ENCODE measurements around the gene IQCH.

Gene IQCH

DNA sequence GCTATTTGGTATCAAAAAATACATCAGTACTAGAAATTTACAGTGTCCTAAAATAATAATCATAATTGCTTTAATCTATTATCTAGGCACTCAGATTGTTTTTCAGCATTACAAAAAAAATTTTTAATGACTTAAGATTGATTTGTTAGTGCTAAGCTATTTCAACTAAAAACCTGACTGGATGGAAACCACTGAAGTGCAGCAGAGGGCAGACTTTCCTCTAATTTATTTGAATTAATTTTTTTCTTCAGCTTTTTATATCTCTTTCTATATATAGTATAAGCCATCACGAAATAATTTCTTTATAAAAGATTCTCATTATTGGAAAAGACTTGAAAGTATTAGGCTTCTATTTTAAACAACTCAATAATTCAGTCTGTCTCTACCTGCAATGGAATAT is 131.4 kb downstream of the IQCH start:
- no peak overlapping the region for H3K4me3 ChIP-seq (ENCODE audit: low read length)
- DNase-seq (ENCODE audit: low read depth): no peak
- TF ChIP-seq, protein P1, sequence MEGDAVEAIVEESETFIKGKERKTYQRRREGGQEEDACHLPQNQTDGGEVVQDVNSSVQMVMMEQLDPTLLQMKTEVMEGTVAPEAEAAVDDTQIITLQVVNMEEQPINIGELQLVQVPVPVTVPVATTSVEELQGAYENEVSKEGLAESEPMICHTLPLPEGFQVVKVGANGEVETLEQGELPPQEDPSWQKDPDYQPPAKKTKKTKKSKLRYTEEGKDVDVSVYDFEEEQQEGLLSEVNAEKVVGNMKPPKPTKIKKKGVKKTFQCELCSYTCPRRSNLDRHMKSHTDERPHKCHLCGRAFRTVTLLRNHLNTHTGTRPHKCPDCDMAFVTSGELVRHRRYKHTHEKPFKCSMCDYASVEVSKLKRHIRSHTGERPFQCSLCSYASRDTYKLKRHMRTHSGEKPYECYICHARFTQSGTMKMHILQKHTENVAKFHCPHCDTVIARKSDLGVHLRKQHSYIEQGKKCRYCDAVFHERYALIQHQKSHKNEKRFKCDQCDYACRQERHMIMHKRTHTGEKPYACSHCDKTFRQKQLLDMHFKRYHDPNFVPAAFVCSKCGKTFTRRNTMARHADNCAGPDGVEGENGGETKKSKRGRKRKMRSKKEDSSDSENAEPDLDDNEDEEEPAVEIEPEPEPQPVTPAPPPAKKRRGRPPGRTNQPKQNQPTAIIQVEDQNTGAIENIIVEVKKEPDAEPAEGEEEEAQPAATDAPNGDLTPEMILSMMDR (IDR thresholded peaks at IDR 0.05; ENCODE audit: insufficient read depth, low read depth, low read length, missing control alignments): peak; percentile 12

DNA sequence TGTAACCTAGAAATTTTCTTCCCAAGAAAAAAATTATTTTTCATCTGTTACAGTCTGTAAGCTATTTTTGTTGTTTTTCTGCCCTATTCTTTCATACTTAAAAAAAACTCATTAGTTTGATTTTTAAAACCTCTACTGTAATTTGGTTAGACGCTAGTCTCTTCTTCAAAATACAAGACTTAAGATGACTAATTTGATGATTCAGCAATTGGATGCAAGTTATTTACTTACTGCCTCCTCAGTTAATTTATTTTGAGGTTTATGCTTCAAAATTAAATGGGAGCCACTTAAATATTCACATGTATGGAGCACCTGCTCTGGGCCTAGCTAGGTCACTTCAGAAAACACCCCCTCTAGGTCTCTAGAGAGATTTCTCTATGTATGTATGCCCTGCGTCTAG is 132.4 kb downstream of the IQCH start:
- no peak overlapping the region for H3K4me3 ChIP-seq (ENCODE audit: low read length)
- peak; percentile 8 for DNase-seq (ENCODE audit: low read depth)
- TF ChIP-seq, protein P1 (IDR thresholded peaks at IDR 0.05; ENCODE audit: insufficient read depth, low read depth, low read length, missing control alignments): no peak

DNA sequence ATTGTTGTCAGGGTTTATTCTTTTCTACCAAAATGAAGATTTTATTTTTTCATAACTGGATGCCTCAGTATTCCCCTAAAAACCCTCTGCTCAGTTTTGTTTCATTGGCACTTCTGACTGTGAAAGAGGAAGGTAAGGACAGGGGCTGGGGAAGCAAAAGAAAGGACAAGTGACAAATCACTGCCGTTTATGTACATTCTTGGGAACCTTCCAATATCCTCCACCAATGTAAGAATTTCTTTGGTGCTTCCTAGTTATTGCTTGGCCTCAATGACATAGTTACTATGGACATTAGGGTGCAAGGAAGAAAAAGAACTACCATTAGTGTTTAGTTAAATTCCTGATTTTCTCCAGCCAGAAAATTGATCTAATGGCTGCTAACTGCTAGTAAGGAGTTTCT is 135.4 kb downstream of the IQCH start:
- DNase-seq (ENCODE audit: low read depth): no peak
- TF ChIP-seq, protein P1 (IDR thresholded peaks at IDR 0.05; ENCODE audit: insufficient read depth, low read depth, low read length, missing control alignments): no peak
- H3K4me3 ChIP-seq (ENCODE audit: low read length): no peak overlapping the region

DNA sequence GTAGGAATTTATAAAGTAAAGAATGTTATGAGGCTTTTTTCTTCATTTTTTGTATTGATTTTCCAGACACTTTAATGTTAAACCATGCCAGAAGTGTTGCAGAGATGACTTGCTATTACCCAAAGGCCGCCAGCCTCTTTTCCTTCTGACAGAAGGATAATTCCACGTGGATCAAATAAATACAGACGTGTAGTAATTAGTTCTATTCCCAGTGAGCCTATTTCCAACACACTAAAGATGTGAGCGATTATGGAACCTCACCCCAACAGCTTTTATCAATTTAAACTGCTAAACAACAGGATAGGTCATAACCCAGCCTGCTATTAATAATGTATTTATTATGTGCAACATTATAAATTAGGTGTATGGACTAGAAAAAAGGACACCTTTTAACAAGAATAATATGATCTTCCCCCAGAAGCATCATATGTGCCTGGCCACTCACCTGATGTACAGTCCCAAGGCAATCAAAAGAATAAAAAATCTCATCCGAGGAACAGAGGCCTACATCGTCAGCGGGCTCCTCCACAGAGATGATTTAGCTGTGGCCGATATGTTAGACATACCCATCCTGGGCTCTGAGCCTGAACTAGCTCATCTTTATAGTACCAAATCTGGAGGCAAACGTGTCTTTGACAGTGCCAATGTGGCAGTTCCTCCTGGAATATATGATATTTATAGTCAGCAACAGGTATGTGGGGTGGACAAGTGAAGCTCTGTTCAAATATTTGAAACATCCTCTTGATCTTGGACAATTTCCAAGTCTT is 140.5 kb downstream of the IQCH start:
- DNase-seq (ENCODE audit: low read depth): no peak
- TF ChIP-seq, protein P1 (IDR thresholded peaks at IDR 0.05; ENCODE audit: insufficient read depth, low read depth, low read length, missing control alignments): no peak
- H3K4me3 ChIP-seq (ENCODE audit: low read length): no peak overlapping the region

DNA sequence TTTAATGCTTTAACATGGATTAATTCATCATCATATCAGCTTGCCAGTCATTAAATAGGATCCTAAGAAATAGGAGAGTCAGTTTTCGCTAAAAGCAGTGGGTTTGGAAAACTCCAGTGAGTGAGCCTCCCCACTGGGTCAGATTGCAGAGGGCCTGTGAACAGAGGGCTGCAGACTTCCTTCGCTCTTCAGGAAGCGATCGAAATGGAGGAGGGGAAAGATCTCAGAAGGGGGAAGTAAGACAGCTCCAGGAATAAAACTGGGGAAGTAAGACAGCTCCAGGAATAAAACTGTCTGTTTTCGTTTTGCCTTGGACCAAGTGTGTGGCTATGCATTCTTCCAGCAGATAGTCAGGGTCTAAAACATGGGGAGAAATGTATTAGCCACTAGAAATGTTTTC is 141.5 kb downstream of the IQCH start:
- TF ChIP-seq, protein P1 (IDR thresholded peaks at IDR 0.05; ENCODE audit: insufficient read depth, low read depth, low read length, missing control alignments): no peak

DNA sequence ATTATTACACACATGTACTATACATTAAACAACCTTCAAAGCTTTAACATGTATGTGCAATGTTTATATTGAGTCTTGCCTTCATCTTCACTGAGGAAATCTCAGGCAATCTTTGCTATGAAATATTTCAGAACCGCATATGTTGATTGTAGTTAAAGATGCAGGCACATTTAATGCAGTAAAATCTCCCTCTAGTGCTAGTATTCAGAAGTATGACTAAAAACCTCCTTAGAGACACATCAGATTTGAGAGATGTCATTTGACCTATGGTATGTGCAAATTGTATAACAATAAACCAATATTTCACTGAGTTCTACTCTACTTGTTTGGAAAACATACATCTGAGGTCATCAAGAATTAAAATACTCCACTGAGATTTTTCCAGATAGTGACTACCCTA is 142.6 kb downstream of the IQCH start:
- TF ChIP-seq, protein P1 (IDR thresholded peaks at IDR 0.05; ENCODE audit: insufficient read depth, low read depth, low read length, missing control alignments): no peak
- H3K4me3 ChIP-seq (ENCODE audit: low read length): no peak overlapping the region
- no peak for DNase-seq (ENCODE audit: low read depth)

More for the DNA sequence above, 141.5 kb downstream of the IQCH start:
- no peak overlapping the region for H3K4me3 ChIP-seq (ENCODE audit: low read length)
- no peak for DNase-seq (ENCODE audit: low read depth)

DNA sequence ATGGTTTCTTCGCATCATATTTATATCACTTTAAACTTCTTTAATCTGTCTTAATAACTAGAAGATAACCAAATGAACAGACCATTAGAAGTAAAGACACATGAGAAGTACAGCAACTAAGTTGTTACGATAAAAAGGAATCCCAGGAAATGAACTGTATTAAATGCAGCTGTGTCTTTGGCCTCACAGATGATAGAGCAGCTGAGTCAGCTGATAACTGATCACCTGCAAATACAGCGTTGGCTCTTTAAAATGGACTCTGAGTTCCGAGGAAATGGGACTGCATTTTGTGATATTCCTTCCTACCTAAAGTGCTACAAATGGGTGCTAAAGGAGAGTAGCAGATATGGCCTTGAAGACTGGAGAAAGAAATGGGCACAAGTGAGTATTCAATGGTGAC is 145.3 kb downstream of the IQCH start:
- TF ChIP-seq, protein P1 (IDR thresholded peaks at IDR 0.05; ENCODE audit: insufficient read depth, low read depth, low read length, missing control alignments): no peak
- no peak for DNase-seq (ENCODE audit: low read depth)
- no peak overlapping the region for H3K4me3 ChIP-seq (ENCODE audit: low read length)
